Parathyroid adenoma (tissue), 2 donors: ENCODE measurements around the gene ARHGAP45.

ENCODE experiments used
- H2AFZ ChIP-seq: fragments of 300-600 bp; sonication (generic); one replicate; pipeline ENCODE4 v1.7.0; 2017; ENCODE audit warnings: antibody characterized with exemption, mild to moderate bottlenecking
- H3K27ac ChIP-seq: fragments of 300-600 bp; sonication (generic); one replicate; pipeline ENCODE4 v1.7.0; 2017
- H3K27me3 ChIP-seq: fragments of 300-600 bp; sonication (generic); one replicate; pipeline ENCODE4 v1.7.0; 2017; ENCODE audit warnings: low read length; ENCODE audit not compliant: control insufficient read depth, insufficient read depth
- H3K36me3 ChIP-seq: fragments of 300-600 bp; sonication (generic); one replicate; pipeline ENCODE4 v1.7.0; 2017; ENCODE audit warnings: low read length; ENCODE audit not compliant: control insufficient read depth, insufficient read depth
- H3K4me1 ChIP-seq: fragments of 300-600 bp; sonication (generic); one replicate; pipeline ENCODE4 v1.7.0; 2017; ENCODE audit warnings: control low read depth
- H3K4me2 ChIP-seq: fragments of 300-600 bp; sonication (generic); one replicate; pipeline ENCODE4 v1.7.0; 2017; ENCODE audit warnings: low read length
- H3K4me3 ChIP-seq: fragments of 300-600 bp; sonication (generic); one replicate; pipeline ENCODE4 v1.7.0; 2017; ENCODE audit warnings: low read depth, low read length
- H3K79me2 ChIP-seq: fragments of 300-600 bp; sonication (generic); one replicate; pipeline ENCODE4 v1.7.0; 2017; ENCODE audit warnings: control low read depth
- H3K9ac ChIP-seq: fragments of 300-600 bp; sonication (generic); one replicate; pipeline ENCODE4 v1.7.0; 2017; ENCODE audit warnings: mild to moderate bottlenecking
- H3K9me3 ChIP-seq: fragments of 300-600 bp; sonication (generic); one replicate; pipeline ENCODE4 v1.7.0; 2017; ENCODE audit warnings: low read length; ENCODE audit not compliant: control insufficient read depth
- TF ChIP-seq, protein P1 (sequence below): fragments of 300-600 bp; sonication (generic); IDR thresholded peaks from one replicate; pipeline ENCODE4 v1.7.0; 2017; ENCODE audit warnings: antibody characterized with exemption, mild to moderate bottlenecking
- donor health status: primary hyperparathyroidism.

The ARHGAP45 gene

GRCh38 chr19:1085676-1086442 is 18.9 kb downstream of the ARHGAP45 start:
- TF ChIP-seq, protein P1, sequence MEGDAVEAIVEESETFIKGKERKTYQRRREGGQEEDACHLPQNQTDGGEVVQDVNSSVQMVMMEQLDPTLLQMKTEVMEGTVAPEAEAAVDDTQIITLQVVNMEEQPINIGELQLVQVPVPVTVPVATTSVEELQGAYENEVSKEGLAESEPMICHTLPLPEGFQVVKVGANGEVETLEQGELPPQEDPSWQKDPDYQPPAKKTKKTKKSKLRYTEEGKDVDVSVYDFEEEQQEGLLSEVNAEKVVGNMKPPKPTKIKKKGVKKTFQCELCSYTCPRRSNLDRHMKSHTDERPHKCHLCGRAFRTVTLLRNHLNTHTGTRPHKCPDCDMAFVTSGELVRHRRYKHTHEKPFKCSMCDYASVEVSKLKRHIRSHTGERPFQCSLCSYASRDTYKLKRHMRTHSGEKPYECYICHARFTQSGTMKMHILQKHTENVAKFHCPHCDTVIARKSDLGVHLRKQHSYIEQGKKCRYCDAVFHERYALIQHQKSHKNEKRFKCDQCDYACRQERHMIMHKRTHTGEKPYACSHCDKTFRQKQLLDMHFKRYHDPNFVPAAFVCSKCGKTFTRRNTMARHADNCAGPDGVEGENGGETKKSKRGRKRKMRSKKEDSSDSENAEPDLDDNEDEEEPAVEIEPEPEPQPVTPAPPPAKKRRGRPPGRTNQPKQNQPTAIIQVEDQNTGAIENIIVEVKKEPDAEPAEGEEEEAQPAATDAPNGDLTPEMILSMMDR: no peak
- Histone ChIP-seq H3K4me3 (no peak overlapping the region), H3K9ac (no peak overlapping the region), H3K9me3 (no peaks in the 10 kb centered on the region), H3K4me2 (no peak overlapping the region), H3K36me3 (no peaks in the 10 kb centered on the region), H2AFZ (no peak overlapping the region), H3K79me2 (no peaks in the 10 kb centered on the region), H3K4me1 (no peaks in the 10 kb centered on the region), H3K27ac (no peak overlapping the region), H3K27me3 (no peaks in the 10 kb centered on the region)

- no peaks in the 10 kb centered on the region for H3K27me3 ChIP-seq
- H3K4me2 ChIP-seq: no peak overlapping the region
- H3K9me3 ChIP-seq: no peaks in the 10 kb centered on the region
- no peaks in the 10 kb centered on the region for H3K79me2 ChIP-seq
- TF ChIP-seq, protein P1: no peak
- H2AFZ ChIP-seq: no peak overlapping the region
- H3K4me3 ChIP-seq: no peak overlapping the region
- H3K4me1 ChIP-seq: no peaks in the 10 kb centered on the region
- H3K27ac ChIP-seq: no peak overlapping the region
- no peaks in the 10 kb centered on the region for H3K36me3 ChIP-seq
- H3K9ac ChIP-seq: no peak overlapping the region
These were observed 19.6 kb downstream of the ARHGAP45 start for GRCh38 chr19:1086613-1087012.

DNA sequence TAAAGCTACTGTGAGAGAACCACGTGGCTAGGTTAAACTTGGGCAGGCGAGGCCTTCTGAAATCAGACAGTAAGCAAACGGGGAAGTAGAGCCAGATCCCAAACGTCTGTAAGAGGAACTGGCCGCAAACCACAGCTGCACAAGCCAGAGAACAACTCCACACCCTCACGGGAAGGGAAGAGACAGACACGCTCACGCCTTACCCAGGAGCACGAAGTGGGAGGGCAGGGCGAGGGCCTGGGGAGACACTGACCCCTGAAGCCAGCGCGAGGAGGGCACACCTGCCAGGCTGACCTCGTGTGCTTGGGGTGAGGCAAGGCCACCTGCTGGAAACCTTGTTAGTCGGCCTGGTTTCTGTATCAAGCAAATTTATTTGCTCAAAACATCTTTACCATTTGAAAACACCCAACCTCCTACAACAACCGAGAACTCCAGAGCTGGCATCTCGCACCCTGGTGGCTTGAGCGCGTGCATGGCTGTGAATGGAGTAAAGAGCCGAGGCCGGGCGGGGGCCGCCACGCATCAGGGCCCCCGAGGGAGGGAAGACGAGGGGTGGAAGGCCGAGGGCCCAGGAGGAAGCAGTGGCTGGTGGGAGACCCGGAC is 20.9 kb downstream of the ARHGAP45 start:
- H3K4me3 ChIP-seq: no peak overlapping the region
- H3K79me2 ChIP-seq: peaks cover under 1% of the 10 kb centered on the region
- TF ChIP-seq, protein P1: no peak
- H3K9ac ChIP-seq: no peak overlapping the region
- H3K27me3 ChIP-seq: no peaks in the 10 kb centered on the region
- H3K4me1 ChIP-seq: no peaks in the 10 kb centered on the region
- H3K9me3 ChIP-seq: no peaks in the 10 kb centered on the region
- H3K4me2 ChIP-seq: no peak overlapping the region
- no peaks in the 10 kb centered on the region for H3K36me3 ChIP-seq
- H3K27ac ChIP-seq: no peak overlapping the region
- no peak overlapping the region for H2AFZ ChIP-seq

GRCh38 chr19:1088416-1089010 is 21.5 kb downstream of the ARHGAP45 start:
- Histone ChIP-seq H3K4me3 (no peak overlapping the region), H3K36me3 (no peaks in the 10 kb centered on the region), H3K27me3 (no peaks in the 10 kb centered on the region), H3K27ac (no peak overlapping the region), H2AFZ (no peak overlapping the region), H3K79me2 (peaks cover 6% of the 10 kb centered on the region), H3K4me1 (no peaks in the 10 kb centered on the region), H3K4me2 (no peak overlapping the region), H3K9ac (no peak overlapping the region), H3K9me3 (no peaks in the 10 kb centered on the region)
- TF ChIP-seq, protein P1: no peak
